OCI-LY1 (cell line): Measurements from ENCODE around the gene SMAD3.

ENCODE experiments used
- H2AFZ ChIP-seq: fragments of 200-600 bp; sonication (generic), shearing (Covaris generic); 2 replicates; pipeline ENCODE4 v1.6.0; 2014; ENCODE audit warnings: antibody characterized with exemption, mild to moderate bottlenecking, low read length
- H3F3A ChIP-seq: fragments of 200-600 bp; sonication (generic), shearing (Covaris generic); 2 replicates; pipeline ENCODE4 v1.6.0; 2014; ENCODE audit warnings: mild to moderate bottlenecking, antibody characterized with exemption, low read length, moderate library complexity; ENCODE audit not compliant: insufficient read depth
- H3K27ac ChIP-seq: fragments of 200-600 bp; sonication (generic); 2 replicates; pipeline ENCODE4 v1.5.1; 2014; ENCODE audit warnings: low read length, mixed run types, mild to moderate bottlenecking, low read depth; ENCODE audit not compliant: poor library complexity, severe bottlenecking
- H3K27me3 ChIP-seq: fragments of 200-600 bp; sonication (generic); 2 replicates; pipeline ENCODE4 v1.6.0; 2014; ENCODE audit warnings: antibody characterized with exemption, mild to moderate bottlenecking, low read length, moderate library complexity; ENCODE audit not compliant: insufficient read depth
- H3K36me3 ChIP-seq: fragments of 200-600 bp; sonication (generic); 2 replicates; pipeline ENCODE4 v1.6.1; 2014; ENCODE audit warnings: mild to moderate bottlenecking, antibody characterized with exemption, low read length, moderate library complexity, mixed read lengths; ENCODE audit not compliant: insufficient read depth
- H3K4me1 ChIP-seq: fragments of 200-600 bp; sonication (generic); 2 replicates; pipeline ENCODE4 v1.5.1; 2014; ENCODE audit warnings: mild to moderate bottlenecking, low read length, moderate library complexity; ENCODE audit not compliant: insufficient read depth, severe bottlenecking
- H3K4me2 ChIP-seq: fragments of 200-600 bp; sonication (generic), shearing (Covaris generic); 2 replicates; pipeline ENCODE4 v1.6.1; 2014; ENCODE audit warnings: low read length
- H3K4me3 ChIP-seq: fragments of 200-600 bp; sonication (generic); 2 replicates; pipeline ENCODE4 v1.5.1; 2014; ENCODE audit warnings: low read length, low read depth, mild to moderate bottlenecking, mixed read lengths; ENCODE audit not compliant: poor library complexity, severe bottlenecking
- H3K79me2 ChIP-seq: fragments of 200-600 bp; shearing (Covaris generic); 2 replicates; pipeline ENCODE4 v1.6.1; 2016; ENCODE audit warnings: mixed run types, low read length, mixed read lengths; ENCODE audit not compliant: insufficient read depth
- H3K9ac ChIP-seq: fragments of 200-600 bp; sonication (generic), shearing (Covaris generic); 2 replicates; pipeline ENCODE4 v1.6.1; 2014; ENCODE audit warnings: mild to moderate bottlenecking, low read length, mixed read lengths
- H3K9me2 ChIP-seq: fragments of 200-600 bp; sonication (generic), shearing (Covaris generic); 2 replicates; pipeline ENCODE4 v1.6.1; 2014; ENCODE audit warnings: low read depth, mild to moderate bottlenecking, low read length, mixed read lengths
- H3K9me3 ChIP-seq: fragments of 200-600 bp; shearing (Covaris generic); 2 replicates; pipeline ENCODE4 v1.6.1; 2014; ENCODE audit warnings: low read length, mixed read lengths
- H4K20me1 ChIP-seq: fragments of 200-600 bp; sonication (generic), shearing (Covaris generic); 2 replicates; pipeline ENCODE4 v1.6.0; 2016; ENCODE audit warnings: mild to moderate bottlenecking, low read length; ENCODE audit not compliant: insufficient read depth
- CTCF ChIP-seq: fragments of 200-600 bp; sonication (generic), shearing (Covaris generic); IDR thresholded peaks from 2 replicates; pipeline ENCODE4 v1.5.1; 2017; ENCODE audit warnings: mild to moderate bottlenecking, antibody characterized with exemption, low read length, moderate library complexity, mixed read lengths
- EZH2 ChIP-seq: fragments of 200-600 bp; sonication (generic), shearing (Covaris generic); IDR thresholded peaks from 2 replicates; pipeline ENCODE4 v1.8.0; 2017; ENCODE audit warnings: borderline replicate concordance, mixed run types, mild to moderate bottlenecking, antibody characterized with exemption, low read length, moderate library complexity, mixed read lengths

SMAD3 gene

GRCh38 chr15:67032608-67033007, 32.8 kb upstream of the SMAD3 start:
- Histone ChIP-seq H3K4me1 (no peaks in the 10 kb centered on the region), H3K4me3 (no peak overlapping the region), H3K9ac (no peak overlapping the region), H3K9me3 (no peaks in the 10 kb centered on the region), H3K27me3 (no peaks in the 10 kb centered on the region; the same call in 1 of the 2 replicates), H3K36me3 (no peaks in the 10 kb centered on the region), H3K4me2 (no peak overlapping the region), H3K27ac (no peak overlapping the region), H2AFZ (no peak overlapping the region), H4K20me1 (no peaks in the 10 kb centered on the region), H3K79me2 (no peaks in the 10 kb centered on the region), H3F3A (no peaks in the 10 kb centered on the region), H3K9me2 (no peaks in the 10 kb centered on the region)
- no peak for TF ChIP-seq EZH2
- no peak for TF ChIP-seq CTCF

- no peak overlapping the region for H2AFZ ChIP-seq
- no peaks in the 10 kb centered on the region for H3K9me3 ChIP-seq
- H3K4me1 ChIP-seq: no peaks in the 10 kb centered on the region
- H3K4me2 ChIP-seq: no peak overlapping the region
- TF ChIP-seq CTCF (no peak), EZH2 (no peak)
- no peaks in the 10 kb centered on the region for H3F3A ChIP-seq
- H3K9me2 ChIP-seq: no peaks in the 10 kb centered on the region
- H3K27me3 ChIP-seq: no peaks in the 10 kb centered on the region; the same call in 1 of the 2 replicates
- no peak overlapping the region for H3K4me3 ChIP-seq
- no peaks in the 10 kb centered on the region for H4K20me1 ChIP-seq
- H3K36me3 ChIP-seq: no peaks in the 10 kb centered on the region
- H3K9ac ChIP-seq: no peak overlapping the region
- no peaks in the 10 kb centered on the region for H3K79me2 ChIP-seq
- H3K27ac ChIP-seq: no peak overlapping the region
Observed at GRCh38 chr15:67033012-67033411, 32.4 kb upstream of the SMAD3 start.

GRCh38 chr15:67033571-67034044, 31.8 kb upstream of the SMAD3 start:
- Histone ChIP-seq H3K27me3 (peaks cover 3% of the 10 kb centered on the region), H3K27ac (no peak overlapping the region), H3K79me2 (no peaks in the 10 kb centered on the region), H3K4me2 (no peak overlapping the region), H3K4me3 (no peak overlapping the region), H2AFZ (no peak overlapping the region), H3K9ac (no peak overlapping the region), H3K36me3 (no peaks in the 10 kb centered on the region), H3K9me2 (no peaks in the 10 kb centered on the region), H3K4me1 (no peaks in the 10 kb centered on the region), H3K9me3 (no peaks in the 10 kb centered on the region), H3F3A (no peaks in the 10 kb centered on the region), H4K20me1 (no peaks in the 10 kb centered on the region)
- no peak for TF ChIP-seq EZH2
- no peak for TF ChIP-seq CTCF
